Measurements from ENCODE around the gene MACROD2.
"Not testable (repeated sequence)": the region's sequence is repeated elsewhere in the genome, so short reads cannot be mapped to it uniquely, and the experiment has no call there.

MACROD2 gene

DNA sequence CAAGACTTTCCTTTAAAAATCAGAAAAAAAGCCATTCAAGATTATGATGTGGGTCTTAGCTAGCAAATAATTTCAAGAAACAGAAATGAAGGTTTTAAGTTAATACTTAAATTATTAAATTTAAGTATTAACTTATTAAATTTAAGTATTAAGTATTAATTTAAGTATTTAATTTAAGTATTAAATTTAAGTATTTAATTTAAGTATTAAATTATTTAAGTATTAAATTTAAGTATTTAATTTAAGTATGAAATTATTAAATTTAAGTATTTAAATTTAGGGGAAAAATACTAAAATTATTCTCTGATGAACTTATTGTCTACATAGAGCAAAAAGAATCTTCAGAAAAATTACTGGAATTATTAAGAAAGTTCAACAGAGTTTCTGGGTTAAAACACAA, 1171.4 kb downstream of the MACROD2 start:
- DNase-seq (ENCODE audit: low spot score): no peak

- DNase-seq (ENCODE audit: low spot score): no peak
Observed at GRCh38 chr20:15171016-15171415, 1175.7 kb downstream of the MACROD2 start.

DNA sequence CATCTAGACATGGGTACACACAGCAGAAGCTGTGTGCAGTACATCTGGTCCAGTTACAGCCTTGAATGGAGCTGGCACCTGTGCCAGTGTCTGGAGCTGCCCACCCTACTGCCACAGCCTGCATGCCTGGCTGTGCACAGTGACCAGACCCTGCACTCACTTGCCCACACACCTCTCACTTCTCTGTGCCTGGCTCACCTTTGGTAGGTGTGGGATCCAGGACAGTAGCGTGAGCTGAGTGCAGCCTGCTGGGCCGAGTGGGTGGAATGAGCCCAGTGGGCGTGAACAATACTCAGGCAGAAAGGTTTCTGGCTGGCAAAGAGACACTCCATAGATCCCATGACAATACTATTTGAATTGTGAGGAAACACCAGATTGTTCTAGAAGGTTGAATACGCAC, 1181.6 kb downstream of the MACROD2 start:
- DNase-seq (ENCODE audit: low spot score): no peak

DNA sequence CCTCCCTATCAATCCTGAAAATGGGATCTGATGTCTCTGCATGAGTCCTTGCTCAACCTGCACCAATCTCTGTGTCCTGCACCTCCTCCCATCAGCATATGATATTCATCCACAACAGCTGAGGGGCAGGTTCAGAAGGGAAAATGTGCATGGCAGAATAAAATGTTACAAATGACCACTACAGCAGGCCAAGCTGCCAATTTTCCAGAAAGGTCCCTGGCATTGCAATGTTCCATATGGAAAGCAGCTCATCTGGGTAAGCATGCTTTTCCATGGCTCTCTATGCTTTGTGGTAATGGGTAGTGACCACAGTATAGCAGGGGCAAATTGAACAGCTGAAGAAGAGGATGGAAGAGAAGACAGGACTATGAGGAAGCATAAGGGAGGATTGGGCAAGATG, 1183.3 kb downstream of the MACROD2 start:
- no peak for DNase-seq (ENCODE audit: low spot score)

- no peak for DNase-seq (ENCODE audit: low spot score)
Observed at GRCh38 chr20:15179381-15179780, 1184.1 kb downstream of the MACROD2 start.

- no peak for DNase-seq (ENCODE audit: low spot score)
Observed at GRCh38 chr20:15179781-15180180, 1184.5 kb downstream of the MACROD2 start.

DNA sequence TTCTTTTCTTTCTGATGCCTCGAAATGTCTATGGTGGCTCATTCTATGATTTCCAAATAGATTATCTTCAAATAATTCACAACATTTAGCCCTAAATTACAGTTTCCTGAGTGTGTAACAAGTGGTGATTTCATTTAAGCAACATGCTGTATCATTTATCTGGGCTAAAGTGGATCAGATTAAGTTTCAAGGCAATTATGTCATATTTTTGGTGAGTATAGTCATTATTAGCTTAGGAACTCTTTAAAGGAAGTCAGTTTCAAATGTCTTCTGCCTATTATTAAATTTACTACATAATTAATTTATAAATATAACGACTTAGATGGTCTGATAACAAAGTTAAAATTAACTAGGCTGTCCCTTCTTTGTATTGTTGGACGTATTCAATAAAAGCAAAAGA, 1190.0 kb downstream of the MACROD2 start:
- no peak for DNase-seq (ENCODE audit: low spot score)

GRCh38 chr20:15185913-15186312, 1190.6 kb downstream of the MACROD2 start:
- no peak for DNase-seq (ENCODE audit: low spot score)

DNA sequence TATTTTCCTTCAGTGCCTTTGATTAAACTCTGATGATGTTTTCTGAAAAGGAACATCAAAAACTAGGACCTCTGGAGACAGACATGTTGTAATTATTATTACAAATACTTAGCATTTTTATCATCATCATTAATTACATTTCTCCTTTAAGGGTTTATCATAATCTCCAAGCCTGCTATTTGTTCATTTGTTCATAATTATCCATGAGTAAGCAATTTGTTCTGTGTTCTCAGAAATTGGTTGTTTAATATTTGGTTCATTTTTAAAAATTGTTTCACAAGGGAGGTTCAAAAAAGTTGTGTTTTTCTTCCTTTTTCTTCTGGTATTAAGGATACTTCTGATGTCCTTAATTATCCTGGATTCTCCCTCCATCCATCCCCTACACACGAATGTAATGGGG, 1192.3 kb downstream of the MACROD2 start:
- no peak for DNase-seq (ENCODE audit: low spot score)

DNA sequence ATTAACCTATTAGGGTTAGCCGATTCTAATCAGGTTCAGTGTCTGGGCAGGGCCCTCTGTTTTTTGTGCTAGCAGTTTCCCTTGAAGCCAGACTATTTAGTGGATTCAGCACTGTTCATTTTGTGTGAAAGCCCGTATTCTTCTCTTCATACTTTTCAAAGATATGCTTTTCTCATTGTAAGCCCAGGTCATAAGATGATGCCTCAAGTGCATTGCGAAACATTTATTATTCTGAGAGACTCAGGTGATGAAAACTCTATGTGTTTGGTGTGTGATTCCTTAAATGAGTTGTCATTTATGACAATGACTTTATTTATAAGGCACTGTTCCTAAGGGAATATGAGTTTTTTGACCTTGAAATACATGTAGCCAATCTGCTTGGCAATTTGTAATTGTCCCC, 1193.1 kb downstream of the MACROD2 start:
- DNase-seq (ENCODE audit: low spot score): no peak

- DNase-seq (ENCODE audit: low spot score): no peak
Observed at GRCh38 chr20:15191082-15191723, 1195.9 kb downstream of the MACROD2 start.

- no peak for DNase-seq (ENCODE audit: low spot score)
Observed at GRCh38 chr20:15195378-15195777, 1200.1 kb downstream of the MACROD2 start.

DNA sequence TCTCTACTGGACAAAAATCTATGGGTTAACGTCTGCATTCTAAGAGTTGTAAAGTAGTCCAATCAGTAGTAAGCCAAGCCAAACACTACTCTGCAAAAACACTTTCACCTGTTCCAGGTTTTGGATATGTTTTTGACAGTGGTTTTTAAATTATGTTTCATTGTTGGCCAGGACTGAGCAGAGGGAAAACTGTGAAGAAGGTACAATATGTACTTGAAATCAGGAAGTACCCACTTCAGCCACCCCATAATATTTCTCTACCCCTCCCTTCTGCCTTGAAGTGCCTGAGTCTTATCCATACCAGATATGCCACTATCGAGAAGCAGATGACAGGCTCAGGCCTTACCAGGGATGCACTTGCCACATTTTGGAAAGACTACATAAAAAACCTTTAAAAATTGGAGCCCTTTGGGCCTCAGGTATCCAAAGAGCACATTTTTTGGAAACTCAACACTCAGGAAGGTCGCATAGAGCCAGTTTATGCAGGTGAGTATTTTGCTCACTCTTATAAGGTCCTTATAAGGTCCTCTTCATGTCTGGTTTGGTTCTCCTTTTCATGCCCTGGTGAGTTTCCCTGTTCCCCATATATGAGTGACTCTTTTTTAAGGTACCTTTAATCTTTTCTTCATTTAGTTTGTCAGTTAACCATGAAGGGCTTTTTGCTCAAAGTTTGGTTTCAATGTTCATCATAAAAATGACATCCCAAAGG, 1201.4 kb downstream of the MACROD2 start:
- no peak for DNase-seq (ENCODE audit: low spot score)

DNA sequence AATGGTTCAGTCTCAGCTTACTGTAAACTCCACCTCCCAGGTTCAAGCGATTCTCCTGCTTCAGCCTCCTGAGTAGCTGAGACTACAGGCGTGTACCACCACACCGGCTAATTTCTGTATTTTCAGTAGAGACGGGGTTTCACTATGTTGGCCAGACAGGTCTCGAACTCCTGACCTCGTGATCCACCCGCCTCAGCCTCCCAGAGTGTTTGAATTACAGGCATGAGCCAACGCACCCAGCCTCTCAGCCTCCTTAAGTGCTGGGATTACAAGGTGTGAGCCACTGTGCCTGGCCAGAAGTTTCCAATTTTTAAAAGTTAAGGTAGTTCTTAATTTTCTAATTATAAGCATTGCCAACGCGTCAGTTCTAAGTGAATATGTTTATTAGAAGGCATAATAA, 1202.7 kb downstream of the MACROD2 start:
- DNase-seq (ENCODE audit: low spot score): not testable (repeated sequence)

- DNase-seq (ENCODE audit: low spot score): no peak
Observed at GRCh38 chr20:15199698-15200097, 1204.4 kb downstream of the MACROD2 start.

GRCh38 chr20:15200147-15200565, 1204.8 kb downstream of the MACROD2 start:
- DNase-seq (ENCODE audit: low spot score): no peak

GRCh38 chr20:15201602-15202001, 1206.3 kb downstream of the MACROD2 start:
- DNase-seq (ENCODE audit: low spot score): no peak

GRCh38 chr20:15204234-15204633, 1208.9 kb downstream of the MACROD2 start:
- DNase-seq (ENCODE audit: low spot score): no peak

- no peak for DNase-seq (ENCODE audit: low spot score)
Observed at GRCh38 chr20:15205028-15205427, 1209.7 kb downstream of the MACROD2 start.

DNA sequence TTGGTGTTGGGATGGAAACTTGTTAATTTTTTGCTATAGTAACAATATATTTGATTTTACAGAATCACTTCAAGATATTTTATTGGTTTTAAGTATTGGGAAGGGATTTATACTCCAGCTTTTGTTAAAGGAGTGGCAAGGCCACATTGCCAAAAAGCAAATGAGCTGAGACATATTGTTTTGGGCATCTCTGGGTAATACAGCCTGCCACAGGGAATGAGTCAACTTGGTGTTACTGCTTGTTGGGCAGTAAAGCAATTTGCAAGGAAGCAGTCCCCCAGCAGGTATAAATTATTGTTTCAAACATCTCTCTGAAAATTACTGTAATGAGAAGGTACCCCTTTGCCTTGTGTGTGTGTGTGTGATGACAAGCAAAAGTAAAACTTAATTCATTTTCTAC, 1210.4 kb downstream of the MACROD2 start:
- no peak for DNase-seq (ENCODE audit: low spot score)

GRCh38 chr20:15209537-15209936, 1214.2 kb downstream of the MACROD2 start:
- no peak for DNase-seq (ENCODE audit: low spot score)

DNA sequence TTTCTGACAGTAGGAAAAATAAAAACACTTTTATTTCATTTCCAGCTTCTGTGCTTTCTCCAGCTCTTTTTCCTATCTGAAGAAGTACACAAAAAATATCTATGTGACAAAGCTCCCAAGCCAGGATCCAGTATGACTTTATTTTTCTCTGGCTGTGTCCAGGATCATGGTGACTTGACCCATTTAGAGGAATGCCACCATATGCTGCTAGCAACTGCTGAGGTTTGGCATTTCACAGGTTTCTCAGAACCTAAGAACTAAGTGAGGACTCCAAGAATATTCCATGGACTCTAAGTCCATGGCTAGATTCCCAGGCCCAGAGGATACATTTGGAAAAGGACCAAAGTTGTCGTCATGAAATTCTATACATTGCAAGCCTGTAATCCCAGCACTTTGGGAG, 1218.7 kb downstream of the MACROD2 start:
- no peak for DNase-seq (ENCODE audit: low spot score)

DNA sequence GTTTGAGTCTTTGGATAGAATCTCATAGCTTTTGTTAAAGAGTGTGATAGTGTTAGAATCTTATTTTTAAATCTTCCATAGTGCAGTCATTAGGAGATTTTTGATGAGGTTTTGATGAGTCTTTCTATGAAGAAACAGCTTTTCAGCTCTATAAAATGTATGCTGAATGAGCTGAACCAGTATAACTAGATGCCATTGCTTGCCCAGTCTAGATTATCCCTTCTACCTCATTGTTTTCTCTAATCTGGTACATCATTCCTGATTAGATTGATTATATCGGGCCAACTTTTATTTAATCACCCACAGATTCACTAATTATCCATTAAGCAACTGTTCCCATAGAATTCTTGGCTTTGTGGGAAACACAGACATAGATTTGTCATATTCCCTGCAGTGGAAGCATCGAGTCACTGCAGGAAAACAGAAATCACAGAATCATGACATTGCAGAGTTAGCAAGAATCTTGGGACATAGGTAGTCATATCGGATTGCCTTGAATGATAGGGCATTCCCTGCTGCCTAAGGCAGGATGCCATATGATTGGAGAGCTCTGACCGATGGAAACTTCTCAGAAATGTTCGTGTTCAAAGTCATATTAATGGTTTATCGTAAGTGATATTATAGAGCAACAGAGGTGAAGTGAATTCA, 1224.8 kb downstream of the MACROD2 start:
- DNase-seq (ENCODE audit: low spot score): no peak
